ENCODE results near the gene MRGPRD. TPM values are rescaled to one million over a fixed set of nuclear protein-coding genes. Genes with fewer than 3 reads are reported as not detected.

The MRGPRD gene
- total and polyA plus RNA-seq, 2 of the 13 experiments (the other 11 are each of a cell fraction or from before 2014, with no cell fraction given), result not detected

- TF ChIP-seq SP4 (CRISPR knock-in tag; IDR thresholded peaks at IDR 0.05) (no peak), ZNF678 (CRISPR knock-in tag; IDR thresholded peaks at IDR 0.05) (no peak), RARA (CRISPR knock-in tag; IDR thresholded peaks at IDR 0.05) (no peak), TRIM22 (IDR thresholded peaks at IDR 0.05) (no peak)
Observed at GRCh38 chr11:68980776-68981065, at the start of gene MRGPRD (continued).

DNA sequence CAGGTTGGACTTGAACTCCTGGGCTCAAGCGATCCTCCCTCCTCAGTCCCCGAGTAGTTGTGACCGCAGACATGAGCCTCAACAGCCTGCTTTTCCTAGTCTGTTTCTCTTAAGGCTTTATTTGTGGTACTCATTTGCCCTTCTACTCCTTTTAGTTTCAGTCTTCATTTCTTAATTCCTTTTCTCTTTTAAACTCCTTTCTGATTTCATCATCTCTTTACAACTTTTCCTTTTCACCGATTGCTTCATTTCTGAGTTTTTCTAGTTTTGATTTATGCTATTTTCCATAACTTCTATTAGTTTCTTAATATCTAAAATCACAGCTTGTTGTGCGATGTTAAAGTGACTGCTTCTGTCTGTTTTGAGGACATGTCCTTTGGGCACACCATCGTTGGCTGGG, 49.5 kb upstream of the MRGPRD start:
- H3K27me3 ChIP-seq (ENCODE audit: control insufficient read depth in 1 of 2, insufficient read depth in 2 of 2, low read length in 2 of 2), result peaks cover 0 to 20% of the 10 kb centered on the region in 2 experiments
- H3K4me1 ChIP-seq (ENCODE audit: insufficient read depth, low read length), result peaks cover 11% of the 10 kb centered on the region
- TF ChIP-seq ZNF564 (CRISPR knock-in tag; IDR thresholded peaks at IDR 0.05) (no peak), ATF7 (IDR thresholded peaks at IDR 0.05) (peak; percentile 15; the same call in 1 of the 2 replicates), ATF7 (CRISPR knock-in tag; IDR thresholded peaks at IDR 0.05) (no peak)
- no peak overlapping the region for H3K27ac ChIP-seq (ENCODE audit: extremely low read length, insufficient read depth, low read length)
- DNase-seq (ENCODE audit: low spot score) (no peak), FAIRE-seq (no peak), ATAC-seq (no peak)
- no peaks in the 10 kb centered on the region for H3K9me3 ChIP-seq (ENCODE audit: low read length)
- CTCF ChIA-PET (ENCODE audit: low intra/inter-chr PET ratio, low total read pairs), result no interaction called here
- intact Hi-C loops (cut with micrococcal nuclease; ENCODE audit: unreplicated experiment), result no loop called here
- no peak overlapping the region for H3K9ac ChIP-seq (ENCODE audit: insufficient read depth, low read depth, low read length)
- BruUV-seq (replicated peaks), result no TSS peak
- H3K36me3 ChIP-seq (replicated peaks in 1 of 2; ENCODE audit: control insufficient read depth in 1 of 2, insufficient read depth in 2 of 2, low read length in 2 of 2), result no peaks in the 10 kb centered on the region
- in situ Hi-C loops (cut with HindIII; ENCODE audit: extremely low pct_ligation_motif_present, low pct_unique_long_range_greater_than_20kb), result no loop called here
- H2AFZ ChIP-seq (ENCODE audit: low read length), result no peak overlapping the region
- no peak overlapping the region for H3K4me2 ChIP-seq (ENCODE audit: low read depth, low read length)
- WGBS (ENCODE audit: low lambda C conversion rate), result 47% methylated on average over 6 of the region's 6 CpGs
- H3K79me2 ChIP-seq (ENCODE audit: insufficient read depth, low read length), result no peaks in the 10 kb centered on the region
- POLR2A ChIA-PET, result no interaction called here
- no peaks in the 10 kb centered on the region for H4K20me1 ChIP-seq (ENCODE audit: insufficient read depth, low read length)
- H3K4me3 ChIP-seq (replicated peaks in 1 of 3; ENCODE audit: insufficient read depth in 1 of 3, low read depth in 2 of 3, low read length in 3 of 3), result no peak overlapping the region

Measured in HepG2 (cell line).